SK-N-MC (cell line): ENCODE data around the gene PCIF1.

ENCODE experiments used
- DNase-seq: peaks from one replicate; pipeline ENCODE4 v3.0.0-alpha.2; 2011; ENCODE audit warnings: low read depth, low spot score
- H3K27ac ChIP-seq: fragments of 200-600 bp; sonication (generic); 2 replicates; pipeline ENCODE4 v1.5.1; 2016; ENCODE audit warnings: mixed run types
- H3K36me3 ChIP-seq: fragments of 200-600 bp; sonication (generic); 2 replicates; pipeline ENCODE4 v1.6.1; 2017; ENCODE audit warnings: antibody characterized with exemption, low read length, mixed read lengths; ENCODE audit not compliant: insufficient read depth
- H3K4me3 ChIP-seq: fragments of 200-600 bp; sonication (generic); 2 replicates; pipeline ENCODE4 v1.5.1; 2016
- H3K9ac ChIP-seq: fragments of 200-600 bp; sonication (generic); 2 replicates; pipeline ENCODE4 v1.8.0; 2017; ENCODE audit warnings: mixed run types, mixed read lengths; ENCODE audit not compliant: insufficient read length
- H3K9me3 ChIP-seq: fragments of 200-600 bp; sonication (generic); 2 replicates; pipeline ENCODE4 v1.6.1; 2017; ENCODE audit warnings: low read depth, mild to moderate bottlenecking, antibody characterized with exemption, low read length, moderate library complexity, mixed read lengths
- EZH2 ChIP-seq: fragments of 200-600 bp; sonication (generic); IDR thresholded peaks from one replicate; pipeline ENCODE4 v1.6.1; 2017; ENCODE audit warnings: antibody characterized with exemption
- FOXP2 ChIP-seq: optimal IDR thresholded peaks from 2 replicates; pipeline ENCODE3; 2011; ENCODE audit warnings: mild to moderate bottlenecking, moderate library complexity; ENCODE audit not compliant: insufficient read depth; ENCODE audit errors: extremely low read length, control extremely low read depth
- POLR2AphosphoS5 ChIP-seq: IDR thresholded peaks from 2 replicates; pipeline ENCODE4 v1.6.1; 2012; ENCODE audit warnings: mild to moderate bottlenecking, low read depth, low read length, borderline replicate concordance

The PCIF1 gene

DNA sequence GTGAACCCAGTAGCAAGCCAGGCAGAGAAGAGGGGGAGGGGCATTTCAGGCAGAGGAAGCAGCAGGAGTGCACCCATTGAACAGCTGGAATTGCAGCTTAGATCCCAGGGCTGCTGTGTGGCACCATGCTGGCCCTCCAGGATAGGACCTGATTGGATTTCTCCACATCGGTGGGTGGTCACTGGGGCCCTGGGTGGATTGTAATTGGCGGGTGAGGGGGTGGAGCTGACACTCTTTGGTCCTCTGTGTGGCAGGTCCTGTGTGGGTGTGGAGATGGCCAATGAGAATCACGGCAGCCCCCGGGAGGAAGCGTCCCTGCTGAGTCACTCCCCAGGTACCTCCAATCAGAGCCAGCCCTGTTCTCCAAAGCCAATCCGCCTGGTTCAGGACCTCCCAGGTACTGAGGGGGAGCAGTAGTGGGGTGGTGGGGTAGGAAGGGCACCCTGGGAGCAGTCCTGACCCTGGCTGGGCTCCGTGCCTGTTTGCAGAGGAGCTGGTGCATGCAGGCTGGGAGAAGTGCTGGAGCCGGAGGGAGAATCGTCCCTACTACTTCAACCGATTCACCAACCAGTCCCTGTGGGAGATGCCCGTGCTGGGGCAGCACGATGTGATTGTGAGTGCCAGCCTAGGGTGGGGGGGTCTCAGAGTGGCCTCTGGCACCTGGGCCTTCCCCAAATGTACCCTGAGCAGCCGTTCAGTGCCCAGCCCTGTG is 4.4 kb downstream of the PCIF1 start:
- Histone ChIP-seq H3K9ac (no peak overlapping the region), H3K9me3 (no peaks in the 10 kb centered on the region), H3K36me3 (peaks cover 52% of the 10 kb centered on the region), H3K27ac (no peak overlapping the region; the same call in 1 of the 2 replicates), H3K4me3 (no peak overlapping the region)
- TF ChIP-seq POLR2AphosphoS5 = no peak
- no peak for TF ChIP-seq FOXP2
- no peak for TF ChIP-seq EZH2
- no peak for DNase-seq

DNA sequence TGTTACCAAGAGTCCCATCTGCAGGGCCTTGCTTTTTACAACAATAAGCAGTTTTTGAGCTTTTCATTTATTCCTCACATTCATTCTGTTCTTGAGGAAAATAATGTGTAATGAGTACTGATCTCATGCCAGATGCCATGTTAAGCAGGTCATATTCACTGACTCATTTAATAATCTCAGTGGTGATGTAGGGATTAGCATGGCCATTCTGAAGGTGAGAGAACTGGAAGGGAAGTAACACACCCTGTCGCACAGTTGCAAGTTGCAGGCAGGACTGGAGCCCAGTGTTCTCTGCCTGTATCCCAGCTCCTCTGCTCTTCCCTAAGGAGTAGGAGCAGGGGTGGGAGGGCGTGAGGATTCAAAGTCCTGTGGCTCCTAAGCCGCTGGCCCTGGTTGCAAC is 5.6 kb downstream of the PCIF1 start:
- no peak for TF ChIP-seq EZH2
- TF ChIP-seq POLR2AphosphoS5 = no peak
- no peak for TF ChIP-seq FOXP2

DNA sequence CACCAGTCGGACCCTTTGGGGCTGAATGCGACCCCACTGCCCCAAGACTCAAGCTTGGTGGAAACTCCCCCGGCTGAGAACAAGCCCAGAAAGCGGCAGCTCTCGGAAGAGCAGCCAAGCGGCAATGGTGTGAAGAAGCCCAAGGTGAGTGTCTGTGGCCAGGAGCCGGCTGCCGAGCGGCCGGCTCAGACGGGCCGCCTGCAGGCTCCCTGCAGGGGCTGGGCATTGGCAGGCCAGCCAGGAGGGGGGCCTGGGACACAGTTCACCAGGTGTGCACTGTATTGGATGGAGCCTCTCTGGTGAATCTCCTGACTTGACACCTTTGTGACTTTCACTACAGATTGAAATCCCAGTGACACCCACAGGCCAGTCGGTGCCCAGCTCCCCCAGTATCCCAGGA is 6.0 kb downstream of the PCIF1 start:
- Histone ChIP-seq H3K4me3 (no peak overlapping the region), H3K9me3 (no peaks in the 10 kb centered on the region), H3K27ac (no peak overlapping the region), H3K36me3 (peaks cover 67% of the 10 kb centered on the region), H3K9ac (no peak overlapping the region)
- DNase-seq = no peak
- no peak for TF ChIP-seq POLR2AphosphoS5
- no peak for TF ChIP-seq EZH2
- no peak for TF ChIP-seq FOXP2

More for the DNA sequence above, 5.6 kb downstream of the PCIF1 start:
- Histone ChIP-seq H3K9ac (no peak overlapping the region), H3K27ac (no peak overlapping the region), H3K36me3 (peaks cover 64% of the 10 kb centered on the region), H3K9me3 (no peaks in the 10 kb centered on the region), H3K4me3 (no peak overlapping the region)
- DNase-seq = no peak

DNA sequence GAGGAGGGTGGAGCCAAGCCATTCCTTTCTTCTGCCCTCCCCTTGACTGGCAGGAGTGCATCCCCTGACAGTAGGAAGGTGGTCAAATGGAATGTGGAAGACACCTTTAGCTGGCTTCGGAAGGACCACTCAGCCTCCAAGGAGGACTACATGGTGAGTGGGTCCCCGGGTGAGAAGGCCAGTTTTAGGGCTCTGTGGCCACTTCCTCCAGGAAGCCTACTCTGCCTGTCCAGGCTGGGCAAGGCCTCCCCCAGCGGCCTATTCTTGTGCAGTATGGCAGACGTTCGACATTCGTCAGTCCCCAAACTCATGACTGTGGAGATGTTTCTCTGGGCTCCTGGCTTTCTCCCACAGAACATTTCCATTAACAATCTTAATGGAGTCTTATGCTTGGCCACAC is 9.1 kb downstream of the PCIF1 start:
- H3K27ac ChIP-seq = no peak overlapping the region
- H3K36me3 ChIP-seq = peaks cover 81% of the 10 kb centered on the region

DNA sequence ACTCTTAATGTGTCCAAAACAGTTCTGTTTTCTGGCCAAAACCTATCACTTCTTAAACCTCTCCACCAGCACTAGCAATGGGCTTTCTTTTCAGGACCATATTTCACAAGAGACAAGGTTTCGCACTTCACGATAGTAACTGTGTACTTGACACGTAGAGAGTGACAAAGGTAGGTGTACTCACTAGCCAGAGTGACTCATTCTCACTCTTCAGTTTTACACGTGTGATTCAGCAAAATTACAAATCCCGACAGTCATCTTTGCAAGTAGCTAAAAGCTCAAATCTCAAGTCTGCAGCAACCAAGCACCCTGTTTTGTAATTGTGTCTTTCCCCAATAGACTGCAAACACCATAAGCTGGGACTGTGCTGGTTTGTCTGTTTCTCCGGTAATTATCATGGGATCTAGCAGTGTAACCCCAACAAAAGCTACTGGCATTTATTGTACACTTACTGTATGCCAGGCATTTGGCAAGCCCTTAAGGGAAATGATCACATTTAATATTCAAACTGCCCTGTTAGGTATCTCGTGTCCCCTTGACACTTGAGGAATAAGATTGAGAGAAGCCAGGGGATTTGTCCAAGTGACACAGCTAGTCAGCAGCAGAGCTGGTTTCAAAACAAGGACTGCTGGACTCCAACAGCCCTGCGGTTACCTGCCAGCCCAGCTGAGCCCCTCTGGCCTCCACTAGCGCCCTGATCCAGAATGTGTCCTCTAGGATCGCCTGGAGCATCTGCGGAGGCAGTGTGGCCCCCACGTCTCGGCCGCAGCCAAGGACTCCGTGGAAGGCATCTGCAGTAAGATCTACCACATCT is 9.9 kb downstream of the PCIF1 start:
- H3K4me3 ChIP-seq = no peak overlapping the region
- peaks cover 81% of the 10 kb centered on the region for H3K36me3 ChIP-seq
- no peak for DNase-seq
- H3K27ac ChIP-seq = peak overlapping the region; percentile 60
- H3K9ac ChIP-seq = no peak overlapping the region
- TF ChIP-seq POLR2AphosphoS5 = no peak
- TF ChIP-seq FOXP2 = no peak
- no peak for TF ChIP-seq EZH2
- no peaks in the 10 kb centered on the region for H3K9me3 ChIP-seq

More for the DNA sequence above, 9.1 kb downstream of the PCIF1 start:
- H3K4me3 ChIP-seq = no peak overlapping the region
- TF ChIP-seq FOXP2 (no peak), POLR2AphosphoS5 (no peak), EZH2 (no peak)
- DNase-seq = no peak
- no peaks in the 10 kb centered on the region for H3K9me3 ChIP-seq
- H3K9ac ChIP-seq = no peak overlapping the region

DNA sequence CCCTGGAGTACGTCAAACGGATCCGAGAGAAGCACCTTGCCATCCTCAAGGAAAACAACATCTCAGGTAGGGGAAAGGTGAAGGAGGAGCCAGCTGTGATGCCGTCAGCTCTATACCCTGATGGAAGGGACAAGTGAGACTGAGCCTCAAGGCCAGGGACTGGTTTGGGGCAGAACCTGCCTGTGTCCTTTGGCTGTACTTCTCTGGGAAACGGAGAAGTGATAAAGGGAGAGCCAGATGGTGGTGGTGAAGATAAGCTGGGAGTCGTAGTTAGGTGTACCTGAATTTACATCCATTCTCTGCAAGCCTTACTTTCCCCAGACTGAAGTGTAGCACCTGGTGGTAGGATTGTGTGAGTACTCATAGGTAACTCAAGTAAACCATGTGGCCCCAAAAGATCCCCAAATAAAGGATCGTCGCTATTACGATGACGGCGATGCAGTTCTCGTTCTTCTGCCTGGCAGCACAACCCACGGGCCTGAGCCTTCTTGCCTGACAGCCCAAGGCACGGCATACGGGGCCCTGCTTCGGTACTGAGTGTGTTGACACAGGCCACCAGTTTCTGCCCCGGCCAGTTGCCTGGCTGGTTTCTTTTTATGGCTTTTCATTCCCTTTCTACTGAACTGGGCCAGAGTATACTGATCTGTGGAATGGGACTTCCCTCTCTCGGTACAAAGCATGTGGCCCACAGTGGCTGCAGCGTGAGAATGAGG is 10.6 kb downstream of the PCIF1 start:
- no peak for TF ChIP-seq FOXP2
- no peak for TF ChIP-seq POLR2AphosphoS5
- TF ChIP-seq EZH2 = no peak
- H3K4me3 ChIP-seq = no peak overlapping the region
- H3K9ac ChIP-seq = no peak overlapping the region
- no peak overlapping the region for H3K27ac ChIP-seq
- no peaks in the 10 kb centered on the region for H3K9me3 ChIP-seq
- peaks cover 81% of the 10 kb centered on the region for H3K36me3 ChIP-seq
- no peak for DNase-seq

DNA sequence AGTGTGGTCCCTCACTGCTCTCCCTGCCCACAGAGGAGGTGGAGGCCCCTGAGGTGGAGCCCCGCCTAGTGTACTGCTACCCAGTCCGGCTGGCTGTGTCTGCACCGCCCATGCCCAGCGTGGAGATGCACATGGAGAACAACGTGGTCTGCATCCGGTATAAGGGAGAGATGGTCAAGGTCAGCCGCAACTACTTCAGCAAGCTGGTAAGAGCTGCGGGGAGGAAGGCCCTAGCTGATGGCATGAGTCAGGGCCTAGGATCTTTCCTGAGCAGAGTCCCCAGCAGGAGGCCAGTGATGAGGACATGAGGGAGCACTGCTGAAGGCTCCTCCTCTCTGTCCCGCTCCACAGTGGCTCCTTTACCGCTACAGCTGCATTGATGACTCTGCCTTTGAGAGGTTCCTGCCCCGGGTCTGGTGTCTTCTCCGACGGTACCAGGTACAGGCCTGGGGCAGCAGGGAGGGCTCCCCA is 11.2 kb downstream of the PCIF1 start:
- no peak for DNase-seq
- Histone ChIP-seq H3K9ac (no peak overlapping the region), H3K9me3 (no peaks in the 10 kb centered on the region), H3K27ac (no peak overlapping the region), H3K4me3 (no peak overlapping the region), H3K36me3 (peaks cover 76% of the 10 kb centered on the region)
- TF ChIP-seq EZH2 (no peak), FOXP2 (no peak), POLR2AphosphoS5 (no peak)

DNA sequence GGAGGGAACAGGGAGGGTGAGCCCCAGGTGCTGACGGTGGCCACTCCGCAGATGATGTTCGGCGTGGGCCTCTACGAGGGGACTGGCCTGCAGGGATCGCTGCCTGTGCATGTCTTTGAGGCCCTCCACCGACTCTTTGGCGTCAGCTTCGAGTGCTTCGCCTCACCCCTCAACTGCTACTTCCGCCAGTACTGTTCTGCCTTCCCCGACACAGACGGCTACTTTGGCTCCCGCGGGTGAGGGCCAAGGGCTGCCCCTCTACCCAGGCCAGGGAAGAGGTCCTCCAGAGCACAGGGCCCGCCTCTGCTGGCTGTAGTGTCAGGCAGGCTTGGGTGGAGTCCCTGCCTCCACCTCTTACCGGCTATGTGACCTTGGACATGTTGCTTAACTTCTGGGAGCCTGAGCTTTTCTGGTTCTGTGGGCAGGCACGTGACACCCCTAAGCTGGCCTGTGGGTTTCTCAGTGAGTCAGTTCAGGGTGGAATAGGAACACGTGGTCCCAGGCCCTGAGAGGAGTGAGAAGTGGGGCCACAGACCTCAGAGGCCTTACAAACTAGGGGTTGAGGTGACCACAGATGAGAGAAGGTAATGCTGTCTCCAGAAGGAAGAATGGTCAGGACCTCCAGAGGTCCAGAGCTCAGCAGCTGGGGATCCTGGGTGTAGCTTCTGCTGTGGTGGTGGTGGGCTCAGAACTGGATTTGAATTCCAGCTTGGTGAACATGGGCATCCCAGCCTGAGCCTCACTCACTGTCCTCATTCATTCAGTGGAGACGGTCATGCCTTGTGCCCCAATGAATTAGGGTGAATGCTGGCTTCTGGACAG is 11.9 kb downstream of the PCIF1 start:
- H3K9me3 ChIP-seq = no peaks in the 10 kb centered on the region
- DNase-seq = no peak
- TF ChIP-seq FOXP2 = no peak
- TF ChIP-seq POLR2AphosphoS5 = no peak
- TF ChIP-seq EZH2 = no peak
- peaks cover 75% of the 10 kb centered on the region for H3K36me3 ChIP-seq
- no peak overlapping the region for H3K27ac ChIP-seq
- H3K4me3 ChIP-seq = no peak overlapping the region
- no peak overlapping the region for H3K9ac ChIP-seq
